Stomach (tissue), 9 donors: ENCODE results near the gene POMP. TPM values are rescaled to one million over a fixed set of nuclear protein-coding genes. Genes with fewer than 3 reads are reported as not detected.

ENCODE experiments used
- DNase-seq, 2 donors: peaks; one replicate each; pipeline versions ENCODE4 v3.0.0 to v3.0.0-alpha.2; 2013 to 2019
- H3K27ac ChIP-seq, 5 donors: fragments of 200-600 bp in 4 of 5; sonication (generic) in 4 of 5; one replicate each; pipeline ENCODE4 v1.5.1; 2013 to 2019; ENCODE audit warnings: mild to moderate bottlenecking in 1 of 5, moderate library complexity in 1 of 5
- H3K27me3 ChIP-seq, 3 donors: fragments of 200-600 bp; sonication (generic); one replicate each; pipeline ENCODE4 v1.5.1; 2017 to 2019; ENCODE audit warnings: mixed run types in 1 of 3
- H3K36me3 ChIP-seq, 4 donors: fragments of 200-600 bp; sonication (generic); 1 replicate in 3 of 4; 2 replicates in 1 of 4; pipeline ENCODE4 v1.5.1; 2016 to 2019
- H3K4me1 ChIP-seq, 4 donors: fragments of 200-600 bp; sonication (generic); one replicate each; pipeline ENCODE4 v1.5.1; 2016 to 2019
- H3K4me3 ChIP-seq, 4 donors: fragments of 200-600 bp; sonication (generic) in 3 of 4; one replicate each; pipeline ENCODE4 v1.5.1; 2016 to 2019; ENCODE audit warnings: mild to moderate bottlenecking in 1 of 4
- H3K9me3 ChIP-seq, 4 donors: fragments of 200-600 bp; sonication (generic); one replicate each; pipeline ENCODE4 v1.5.1; 2016 to 2019
- CTCF ChIP-seq, 7 experiments: fragments of 450-650 bp in 4 of 7; fragments of 200-600 bp in 3 of 7; sonication (generic) in 3 of 7; IDR thresholded peaks; one replicate each; pipeline ENCODE4 v1.5.1; 2016 to 2019; ENCODE audit warnings: antibody characterized with exemption in 7 of 7, control low read depth in 2 of 7, mild to moderate bottlenecking in 1 of 7
- EP300 ChIP-seq: sonication (generic); formaldehyde crosslinking; IDR thresholded peaks from one replicate; pipeline ENCODE4 v1.6.1; 2017; ENCODE audit warnings: antibody characterized with exemption
- POLR2A ChIP-seq, 4 donors: fragments of 450-650 bp; IDR thresholded peaks; one replicate each; pipeline ENCODE4 v1.6.1; 2016; ENCODE audit warnings: antibody characterized with exemption in 4 of 4, control low read depth in 2 of 4, mild to moderate bottlenecking in 1 of 4, moderate library complexity in 1 of 4
- POLR2AphosphoS5 ChIP-seq, 3 donors: sonication (generic); formaldehyde crosslinking; IDR thresholded peaks; one replicate each; pipeline ENCODE4 v1.6.1; 2016; ENCODE audit warnings: antibody characterized with exemption in 3 of 3
- WGBS, 5 donors: extraction: QIAGEN DNeasy Blood & Tissue Kit in 3 of 5; methylation state at CpG; one replicate each; pipeline versions ENCODE4 v1.1.5 to v1.1.7; 2013 to 2018; 5-methylcytosine and 5-hydroxymethylcytosine counted together
- intact Hi-C: fragments of 100-400 bp; cut with DNase I; formaldehyde crosslinking; loops from one replicate; pipeline ENCODE4 v1.15.1; 2023; ENCODE audit warnings: low total_unique reads
- polyA plus RNA-seq, 3 donors: library from polyadenylated mRNA; stranded (reverse); fragments of 200-250 nt; gene quantifications; one replicate each; pipeline ENCODE4 v1.2.3, GENCODE V29; 2013
- total RNA-seq, 5 donors: library from RNA; depleted of rRNA; stranded (reverse); fragments of >200 nt; gene quantifications; one replicate each; pipeline versions ENCODE4 v1.1.0 to v1.2.3, GENCODE V29; 2014 to 2016
- donor health status: healthy with polysubstance abuse.
- donor health status: Bipolar disorder and iron deficiency.
- donor health status: healthy.

Gene POMP
- total and polyA plus RNA-seq, 8 donors = 17.7 to 102 (median 59.4) TPM

GRCh38 chr13:28697441-28697840 is 38.5 kb downstream of the POMP start:
- WGBS, 5 donors = 69 to 82% (median 76%) methylated on average over 1 of the region's 1 CpG
- Histone ChIP-seq H3K27me3 (no peaks in the 10 kb centered on the region), H3K9me3 (no peaks in the 10 kb centered on the region), H3K27ac (no peak overlapping the region), H3K4me1 (no peaks in the 10 kb centered on the region), H3K4me3 (no peak overlapping the region), H3K36me3 (peaks cover 0 to 34% (median 29%) of the 10 kb centered on the region in 4 donors)
- TF ChIP-seq EP300 (no peak), POLR2AphosphoS5 (IDR thresholded peaks at IDR 0.05) (no peak), POLR2A (IDR thresholded peaks at IDR 0.05) (no peak), CTCF (IDR thresholded peaks at IDR 0.05) (no peak)
- DNase-seq = no peak
- intact Hi-C loops = no loop called here

- H3K4me3 ChIP-seq = no peak overlapping the region
- no peak overlapping the region for H3K27ac ChIP-seq
- no peaks in the 10 kb centered on the region for H3K4me1 ChIP-seq
- intact Hi-C loops = no loop called here
- H3K9me3 ChIP-seq = no peaks in the 10 kb centered on the region
- TF ChIP-seq POLR2AphosphoS5 (IDR thresholded peaks at IDR 0.05) (no peak), POLR2A (IDR thresholded peaks at IDR 0.05) (no peak), EP300 (no peak), CTCF (IDR thresholded peaks at IDR 0.05) (no peak)
- peaks cover 0 to 46% (median 37%) of the 10 kb centered on the region in 4 donors for H3K36me3 ChIP-seq
- H3K27me3 ChIP-seq = no peaks in the 10 kb centered on the region
- WGBS, 5 donors = 60 to 77% (median 65%) methylated on average over 1 of the region's 1 CpG
- no peak for DNase-seq
Observed at GRCh38 chr13:28699246-28699645, 40.3 kb downstream of the POMP start.

- intact Hi-C loops = no loop called here
- Histone ChIP-seq H3K4me1 (no peaks in the 10 kb centered on the region), H3K27ac (no peak overlapping the region), H3K36me3 (peaks cover 0 to 35% (median 32%) of the 10 kb centered on the region in 4 donors), H3K27me3 (no peaks in the 10 kb centered on the region), H3K9me3 (no peaks in the 10 kb centered on the region), H3K4me3 (no peak overlapping the region)
- DNase-seq = no peak
- TF ChIP-seq CTCF (IDR thresholded peaks at IDR 0.05) (no peak), EP300 (no peak), POLR2A (IDR thresholded peaks at IDR 0.05) (no peak), POLR2AphosphoS5 (IDR thresholded peaks at IDR 0.05) (no peak)
Observed at GRCh38 chr13:28704282-28704681, 45.4 kb downstream of the POMP start.

- no peaks in the 10 kb centered on the region for H3K27me3 ChIP-seq
- TF ChIP-seq POLR2AphosphoS5 (IDR thresholded peaks at IDR 0.05) (no peak), POLR2A (IDR thresholded peaks at IDR 0.05) (no peak), EP300 (no peak), CTCF (IDR thresholded peaks at IDR 0.05) (no peak)
- intact Hi-C loops = no loop called here
- H3K4me1 ChIP-seq = no peaks in the 10 kb centered on the region
- H3K27ac ChIP-seq = no peak overlapping the region
- H3K36me3 ChIP-seq = peaks cover 0 to 31% (median 28%) of the 10 kb centered on the region in 4 donors
- H3K4me3 ChIP-seq = no peak overlapping the region
- DNase-seq = no peak
- H3K9me3 ChIP-seq = no peaks in the 10 kb centered on the region
Observed at GRCh38 chr13:28704919-28705318, 46.0 kb downstream of the POMP start.
